OCI-M2 (cell line): ENCODE measurements around the gene CRYGC.
A peak's percentile ranks its signal among the peaks of the same experiment; 100 is the strongest.

ENCODE experiments used
- DNase-seq: peaks from one replicate; lab custom pipeline; 2025; ENCODE audit not compliant: unreplicated experiment; lab: John Stamatoyannopoulos, UW

The CRYGC gene

GRCh38 chr2:208129744-208130711 lies at the start of gene CRYGC:
TSS of gene CRYGC (minus strand) at chr2:208129828. CDS start at chr2:208129792, 36 bp downstream.
- no peak for DNase-seq

DNA sequence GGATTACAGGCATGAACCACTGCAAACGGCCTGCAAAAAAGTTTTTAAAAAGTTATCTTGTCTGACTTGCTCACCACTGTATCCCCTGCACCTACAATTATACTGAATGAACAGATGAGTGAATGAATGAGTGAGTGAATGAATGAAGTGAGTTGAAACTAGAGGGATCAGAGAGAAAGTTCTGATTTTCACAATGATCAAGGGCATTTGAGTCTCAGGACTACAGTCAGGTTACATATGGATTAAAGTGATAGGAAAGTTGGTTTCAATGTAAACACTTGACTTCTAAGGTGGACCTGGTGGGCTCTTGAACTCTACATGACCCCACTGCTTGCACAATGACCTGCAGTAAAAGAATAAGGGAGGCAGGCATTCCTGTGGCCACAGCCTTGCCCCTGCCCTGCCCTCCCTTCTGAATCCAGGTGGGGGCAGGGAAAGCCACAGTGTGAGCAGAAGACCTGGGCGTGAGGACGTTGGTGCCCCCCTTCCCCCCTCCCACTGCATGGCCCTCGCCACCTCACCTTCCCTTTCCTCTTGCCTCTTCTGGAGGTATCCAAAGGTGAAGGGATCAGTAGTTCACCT lies 49.5 kb upstream of the CRYGC start:
- no peak for DNase-seq

DNA sequence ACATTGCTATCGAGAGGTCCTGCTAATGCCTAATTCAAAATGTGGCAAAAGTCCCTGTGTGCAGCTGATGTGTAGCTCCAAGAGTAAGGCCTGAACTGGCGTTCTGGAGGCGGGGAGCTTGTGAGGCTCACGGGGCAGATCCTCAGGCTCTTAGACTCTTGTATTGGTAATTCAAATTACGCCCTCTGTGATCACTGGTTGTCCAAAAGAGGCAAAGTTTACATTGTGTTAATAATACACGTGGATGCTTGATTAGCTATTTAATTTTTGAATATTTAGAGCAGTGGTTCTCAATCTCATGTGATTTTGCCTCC lies 46.2 kb upstream of the CRYGC start:
- no peak for DNase-seq

DNA sequence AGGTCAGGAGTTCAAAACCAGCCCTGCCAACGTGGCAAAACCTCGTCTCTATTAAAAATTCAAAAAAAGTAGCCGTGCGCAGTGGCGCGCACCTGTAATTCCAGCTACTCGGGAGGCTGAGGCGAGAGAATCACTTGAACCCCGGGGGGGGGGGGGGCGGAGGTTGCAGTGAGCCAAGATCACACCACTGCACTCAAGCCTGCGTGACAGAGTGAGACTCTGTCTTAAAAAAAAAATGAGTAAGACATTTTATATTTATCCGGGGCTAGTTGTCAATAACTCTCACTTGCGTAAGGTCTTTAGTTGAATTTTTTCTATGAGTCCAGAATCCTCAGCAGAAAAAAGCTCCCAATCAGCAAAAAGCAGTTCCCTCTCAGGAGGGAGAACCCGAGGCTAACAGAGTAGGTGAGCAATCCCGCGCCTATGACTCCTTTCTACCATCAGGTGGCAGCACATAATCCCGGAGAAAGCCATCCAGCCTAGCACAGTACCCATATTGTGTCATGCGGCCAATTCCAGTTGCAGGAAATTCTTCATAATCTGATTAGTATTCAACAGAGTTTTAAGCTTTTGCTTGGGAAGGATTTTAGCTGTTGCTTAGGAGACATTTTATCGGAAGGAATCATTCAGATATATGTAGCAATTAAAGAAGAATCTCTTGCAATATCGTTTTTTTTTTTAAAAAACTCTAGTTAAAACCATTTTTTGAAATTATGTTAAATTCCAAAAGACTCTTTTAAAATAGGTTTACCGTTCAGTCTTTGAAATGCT lies 45.6 kb upstream of the CRYGC start:
- peak; percentile 55 for DNase-seq

DNA sequence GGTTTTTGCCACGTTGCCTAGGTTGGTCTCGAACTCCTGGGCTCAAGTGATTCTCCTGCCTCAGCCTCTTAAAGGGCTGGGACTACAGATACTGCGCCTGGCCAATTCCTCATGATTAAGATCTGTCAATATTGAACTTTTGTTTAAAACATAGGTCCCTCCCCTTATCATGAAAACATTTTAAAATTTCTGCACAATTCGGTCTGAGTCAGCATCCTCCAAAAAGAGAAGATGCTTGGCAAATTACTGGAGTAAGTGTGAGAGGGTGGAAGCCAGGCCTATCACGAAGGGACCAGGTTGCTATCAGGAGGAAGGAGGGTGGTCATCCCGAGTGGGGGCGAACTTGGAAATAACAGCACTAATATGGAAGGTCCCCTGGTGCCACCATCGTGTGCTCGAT lies 44.5 kb upstream of the CRYGC start:
- DNase-seq = no peak

GRCh38 chr2:208172125-208172524 lies 42.5 kb upstream of the CRYGC start:
- DNase-seq = no peak

- DNase-seq = no peak
These were observed 35.5 kb upstream of the CRYGC start for GRCh38 chr2:208164951-208165755.

DNA sequence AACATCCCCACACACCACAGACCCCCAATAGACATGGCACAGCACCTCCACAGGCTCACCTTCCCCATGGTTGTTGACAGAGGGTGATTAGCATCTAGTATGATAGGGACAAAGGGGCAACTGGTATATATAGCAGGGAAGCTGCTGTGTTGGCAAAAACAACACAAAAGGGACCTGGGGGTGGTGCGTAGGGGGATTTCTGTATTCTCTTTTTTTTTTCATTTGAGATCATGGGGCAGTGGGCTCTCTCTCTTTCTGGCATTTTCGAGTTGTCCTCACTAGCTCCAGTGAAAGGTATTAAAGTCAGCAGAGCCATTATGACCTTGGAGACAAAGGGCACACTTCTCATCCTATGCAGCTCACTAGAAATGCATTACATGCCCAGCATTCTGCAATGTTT lies 33.9 kb upstream of the CRYGC start, which contains the start of gene CRYGA:
CRYGA (minus strand) TSS at position 101 of the 400 bp plus-strand sequence; CDS start at position 68, 33 bp downstream.
- DNase-seq = no peak

GRCh38 chr2:208156439-208156838 lies 26.8 kb upstream of the CRYGC start:
- DNase-seq = no peak

- no peak for DNase-seq
These were observed 23.5 kb upstream of the CRYGC start for GRCh38 chr2:208153156-208153555.

DNA sequence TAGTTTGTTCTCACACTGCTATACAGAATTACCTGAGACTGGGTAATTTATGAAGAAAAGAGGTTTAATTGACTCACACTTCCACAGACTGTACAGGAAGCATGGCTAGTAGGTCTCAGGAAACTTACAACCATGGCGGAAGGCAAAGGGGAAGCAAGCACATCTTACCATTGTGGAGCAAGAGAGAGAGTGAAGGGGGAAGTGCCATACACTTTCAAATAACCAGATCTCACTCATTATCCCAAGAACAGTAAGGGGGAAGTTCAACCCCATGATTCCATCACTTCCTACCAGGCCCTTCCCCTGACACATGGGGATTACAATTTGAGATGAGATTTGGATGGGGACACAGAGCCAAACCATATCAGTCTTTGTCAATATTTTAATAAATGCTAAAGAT lies 21.3 kb upstream of the CRYGC start:
- no peak for DNase-seq

GRCh38 chr2:208150094-208150493 lies 20.5 kb upstream of the CRYGC start:
- no peak for DNase-seq

GRCh38 chr2:208148803-208149202 lies 19.2 kb upstream of the CRYGC start:
- DNase-seq = no peak

DNA sequence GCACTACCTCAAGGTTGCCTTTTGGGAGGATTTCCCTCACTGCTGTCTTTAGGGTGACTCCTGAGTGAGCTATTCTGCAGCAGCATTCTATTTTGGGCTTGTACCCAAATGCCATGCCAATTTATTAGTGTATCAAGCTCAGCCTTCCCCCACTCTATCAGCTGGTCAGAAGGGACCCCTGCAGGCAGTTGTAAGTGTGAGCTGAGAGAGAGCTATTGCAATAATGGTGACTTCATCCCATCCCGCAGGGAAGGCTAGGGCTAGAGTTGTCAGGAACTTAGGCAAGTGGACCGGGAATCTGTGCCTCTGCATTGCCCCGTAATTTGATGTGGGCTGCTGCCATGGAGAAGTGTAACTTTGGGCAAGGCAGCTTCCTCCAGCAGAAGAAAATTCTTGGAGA lies 18.1 kb upstream of the CRYGC start:
- DNase-seq = no peak

GRCh38 chr2:208147008-208147407 lies 17.4 kb upstream of the CRYGC start:
- DNase-seq = no peak

- DNase-seq = no peak
These were observed 16.4 kb upstream of the CRYGC start, which contains the start of gene CRYGB for GRCh38 chr2:208146006-208146405. TSS of gene CRYGB (minus strand) at chr2:208146158. CDS start at chr2:208146120, 38 bp downstream.

- no peak for DNase-seq
These were observed 13.5 kb upstream of the CRYGC start for GRCh38 chr2:208142925-208143799.

DNA sequence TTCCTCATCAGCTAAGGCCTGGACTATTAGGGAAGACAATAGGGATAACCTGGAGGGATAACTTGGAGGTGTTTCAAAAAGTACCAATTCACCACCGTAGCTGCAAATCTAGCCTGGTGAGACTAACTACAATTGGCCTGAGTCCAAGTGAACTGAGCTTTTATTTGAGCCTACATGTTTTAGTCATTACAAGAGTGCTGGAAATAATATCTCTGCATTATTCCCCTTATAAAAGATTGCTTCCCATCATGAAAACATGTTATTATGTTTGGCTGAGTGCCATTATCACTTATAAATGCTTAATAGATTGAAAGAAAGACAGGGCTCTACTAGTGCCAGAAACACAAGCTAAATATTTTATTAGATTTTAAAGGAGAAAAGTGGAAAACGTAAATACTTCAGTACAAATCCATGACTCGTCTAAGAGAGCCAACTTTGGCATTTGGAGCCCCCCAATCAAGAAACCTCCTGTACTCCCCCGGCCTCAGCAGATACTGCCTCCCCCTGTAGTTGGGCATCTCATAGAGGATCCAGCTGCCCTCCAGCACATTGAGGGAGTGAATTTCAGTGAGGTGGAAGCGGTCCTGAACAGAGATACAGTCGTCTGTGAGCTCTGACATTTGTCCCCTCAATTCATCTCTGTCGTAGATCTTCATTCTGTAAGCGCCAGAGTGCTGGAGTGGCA lies 12.8 kb upstream of the CRYGC start:
- DNase-seq = no peak

DNA sequence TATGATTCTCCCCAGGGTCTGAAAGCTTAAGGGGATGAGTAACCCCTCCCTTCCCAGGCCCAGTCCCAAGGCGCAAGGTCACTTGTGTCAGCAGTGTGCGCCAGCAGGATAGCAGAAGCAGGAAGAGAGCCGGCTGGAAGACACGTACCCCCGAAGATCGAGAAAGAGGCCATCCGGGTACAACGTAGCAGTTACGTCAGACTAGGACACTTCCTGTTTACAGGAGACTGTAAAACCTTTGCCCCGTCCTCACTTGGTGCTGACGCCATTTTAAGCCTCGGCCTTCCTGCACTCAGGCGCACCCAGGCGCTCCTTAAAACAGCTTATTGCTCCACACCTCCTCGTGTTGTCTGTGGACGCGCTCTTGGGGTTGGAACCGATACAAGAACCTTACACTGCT lies 9.8 kb upstream of the CRYGC start:
- DNase-seq = no peak
